Measurements from ENCODE around the gene BMPER. TPM values are rescaled to one million over a fixed set of nuclear protein-coding genes. Genes with fewer than 3 reads are reported as not detected.
A peak's percentile ranks its signal among the peaks of the same experiment; 100 is the strongest.

The BMPER gene
- total and polyA plus RNA-seq, 7 experiments from 2014 or later = 0.37 to 0.81 (median 0.44) TPM; not detected in 4

DNA sequence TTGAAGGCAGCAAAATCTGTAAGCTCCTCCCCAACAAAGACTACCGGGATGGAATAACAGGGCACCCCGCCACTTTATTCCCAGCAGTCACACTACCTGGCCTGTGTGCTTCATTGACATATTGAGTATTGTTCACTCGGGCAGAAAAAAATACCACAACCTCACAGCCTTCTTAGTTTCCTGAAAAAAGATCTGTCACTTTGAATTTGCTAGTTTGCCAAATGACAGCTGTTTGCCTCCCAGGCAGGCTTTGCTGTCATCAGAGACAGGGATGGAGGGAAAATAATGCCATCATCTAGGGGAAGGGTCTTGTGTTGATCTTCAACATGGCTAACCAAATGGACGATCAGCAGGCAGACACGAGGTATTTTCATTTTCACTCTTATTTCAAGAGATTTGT, 26.9 kb downstream of the BMPER start:
- Histone ChIP-seq H3K27ac (ENCODE audit: low read depth, low read length) (no peak overlapping the region), H3K9me3 (ENCODE audit: control insufficient read depth in 2 of 3, low read length in 3 of 3) (no peaks in the 10 kb centered on the region), H3K4me1 (ENCODE audit: control insufficient read depth in 2 of 2, insufficient read depth in 2 of 2, low read length in 2 of 2) (no peaks in the 10 kb centered on the region), H3K4me3 (ENCODE audit: low read length) (no peak overlapping the region), H3K27me3 (ENCODE audit: control insufficient read depth in 2 of 2, insufficient read depth in 2 of 2, low read length in 2 of 2) (no peaks in the 10 kb centered on the region), H3K36me3 (ENCODE audit: control insufficient read depth in 2 of 3, insufficient read depth in 3 of 3, low read length in 3 of 3) (no peaks in the 10 kb centered on the region)
- CTCF ChIA-PET = interaction anchor here (0.6 to 2.0 kb wide), 8 partner anchors 12 to 747 kb away, joined by 3 to 9 read pairs (median 4); no protein-coding TSS in a partner anchor
- POLR2A ChIA-PET = no interaction called here
- no peak for ATAC-seq
- Mint-ChIP-seq H3K27ac (no peak overlapping the region), H3K36me3 (no peaks in the 10 kb centered on the region), H3K4me1 (peaks cover 0 to 6% (median 0%) of the 10 kb centered on the region in 7 donors), H3K27me3 (peaks cover 0 to 18% (median 18%) of the 10 kb centered on the region in 5 donors), H3K9me3 (no peaks in the 10 kb centered on the region), H3K4me3 (no peak overlapping the region)
- no peak for DNase-seq
- intact Hi-C loops (cut with micrococcal nuclease) = loop anchor here in 1 of 2 donors (5.0 to 10.0 kb wide), 2 partner anchors 1165 to 1237 kb away; no protein-coding TSS in a partner anchor

DNA sequence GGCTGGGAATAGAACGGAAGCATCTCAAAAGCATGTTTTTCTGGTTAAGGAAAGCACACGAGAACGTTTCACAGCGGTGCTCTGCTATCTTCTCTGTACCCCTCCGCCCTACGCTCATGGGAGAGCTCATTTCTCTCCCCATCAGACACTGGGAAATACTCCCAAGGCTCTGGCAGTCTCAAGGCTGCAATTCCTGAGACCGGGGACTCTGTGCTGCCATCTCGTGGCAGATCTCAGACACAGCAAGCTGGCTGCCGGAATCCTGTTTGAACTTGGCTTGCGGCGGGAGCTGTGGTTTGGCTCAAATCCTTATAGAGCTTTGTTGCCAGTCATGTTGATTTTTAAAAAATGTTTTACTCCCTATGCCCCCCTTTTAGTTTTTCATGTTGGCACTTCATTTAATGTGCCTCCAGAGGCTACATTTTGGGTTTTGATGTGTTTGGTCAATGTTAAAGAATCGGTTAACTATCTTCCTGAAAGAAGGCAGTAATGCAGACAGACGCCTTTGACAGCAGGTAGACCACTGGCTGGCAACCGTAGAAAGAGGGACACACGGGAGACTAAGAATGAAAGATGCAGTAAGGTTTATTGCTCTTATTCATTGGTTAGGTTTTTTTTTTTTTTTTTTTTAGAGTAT, 27.6 kb downstream of the BMPER start:
- ATAC-seq = peak; percentile 63
- CTCF ChIA-PET = interaction anchor here (0.6 to 2.0 kb wide), 8 partner anchors 10 to 747 kb away, joined by 3 to 9 read pairs (median 4); no protein-coding TSS in a partner anchor
- Histone ChIP-seq H3K4me1 (ENCODE audit: control insufficient read depth in 2 of 2, insufficient read depth in 2 of 2, low read length in 2 of 2) (no peaks in the 10 kb centered on the region), H3K36me3 (ENCODE audit: control insufficient read depth in 2 of 3, insufficient read depth in 3 of 3, low read length in 3 of 3) (no peaks in the 10 kb centered on the region), H3K27ac (ENCODE audit: low read depth, low read length) (no peak overlapping the region), H3K27me3 (ENCODE audit: control insufficient read depth in 2 of 2, insufficient read depth in 2 of 2, low read length in 2 of 2) (no peaks in the 10 kb centered on the region), H3K9me3 (ENCODE audit: control insufficient read depth in 2 of 3, low read length in 3 of 3) (no peaks in the 10 kb centered on the region), H3K4me3 (ENCODE audit: low read length) (no peak overlapping the region)
- POLR2A ChIA-PET = no interaction called here
- intact Hi-C loops (cut with micrococcal nuclease) = loop anchor here (1.0 to 10.0 kb wide), 5 partner anchors 690 to 1238 kb away; no protein-coding TSS in a partner anchor
- peaks cover 0 to 6% (median 0%) of the 10 kb centered on the region in 7 donors for H3K4me1 Mint-ChIP-seq
- H3K4me3 Mint-ChIP-seq = no peak overlapping the region
- no peak overlapping the region for H3K27ac Mint-ChIP-seq
- DNase-seq = peak; percentile 2 to 53 (median 39)
- H3K9me3 Mint-ChIP-seq = no peaks in the 10 kb centered on the region
- no peaks in the 10 kb centered on the region for H3K36me3 Mint-ChIP-seq
- peaks cover 5 to 20% (median 12%) of the 10 kb centered on the region in 5 donors for H3K27me3 Mint-ChIP-seq

DNA sequence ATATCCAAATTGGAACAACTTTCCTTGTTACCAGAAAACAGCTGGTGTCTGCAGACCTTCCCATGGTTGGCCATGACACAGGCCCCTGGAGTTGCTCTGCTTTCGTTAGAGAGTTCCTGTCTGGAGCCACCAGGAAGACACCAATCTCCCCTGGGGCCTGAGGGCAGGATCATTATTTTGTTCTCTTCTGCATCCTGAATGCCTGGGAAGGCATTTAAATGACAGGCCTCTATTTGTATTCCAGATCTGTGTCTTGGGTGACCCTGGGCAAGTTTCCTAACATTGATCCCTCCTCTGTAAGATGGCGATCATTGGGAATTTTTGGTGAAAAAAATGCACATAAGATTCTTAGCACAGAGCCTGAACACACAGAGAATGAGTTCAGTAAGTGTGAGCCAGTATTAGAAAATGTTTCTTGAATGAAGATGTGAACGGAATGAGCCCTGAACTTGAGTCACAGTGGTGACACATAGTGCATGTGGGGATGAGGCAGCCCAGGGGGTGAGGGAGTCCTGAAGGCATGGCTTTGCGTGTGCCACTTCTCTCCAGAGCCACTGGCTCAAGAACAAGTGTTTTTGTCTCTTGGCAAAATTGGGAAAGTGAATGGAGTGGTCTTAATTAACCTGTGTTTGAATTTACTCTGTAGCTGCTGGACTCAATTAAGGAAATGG, 28.4 kb downstream of the BMPER start:
- ChIA-PET POLR2A (no interaction called here), CTCF (interaction anchor here (0.6 to 2.0 kb wide), 3 partner anchors 22 to 748 kb away, joined by 3 to 9 read pairs (median 6); no protein-coding TSS in a partner anchor)
- Mint-ChIP-seq H3K27ac (no peak overlapping the region), H3K4me3 (no peak overlapping the region), H3K9me3 (no peaks in the 10 kb centered on the region), H3K4me1 (peaks cover 0 to 6% (median 0%) of the 10 kb centered on the region in 7 donors), H3K27me3 (peaks cover 5 to 20% (median 15%) of the 10 kb centered on the region in 5 donors), H3K36me3 (no peaks in the 10 kb centered on the region)
- DNase-seq (no peak), ATAC-seq (no peak)
- Histone ChIP-seq H3K27me3 (ENCODE audit: control insufficient read depth in 2 of 2, insufficient read depth in 2 of 2, low read length in 2 of 2) (no peaks in the 10 kb centered on the region), H3K9me3 (ENCODE audit: control insufficient read depth in 2 of 3, low read length in 3 of 3) (no peaks in the 10 kb centered on the region), H3K4me1 (ENCODE audit: control insufficient read depth in 2 of 2, insufficient read depth in 2 of 2, low read length in 2 of 2) (no peaks in the 10 kb centered on the region), H3K27ac (ENCODE audit: low read depth, low read length) (no peak overlapping the region), H3K36me3 (ENCODE audit: control insufficient read depth in 2 of 3, insufficient read depth in 3 of 3, low read length in 3 of 3) (no peaks in the 10 kb centered on the region), H3K4me3 (ENCODE audit: low read length) (no peak overlapping the region)
- intact Hi-C loops (cut with micrococcal nuclease) = loop anchor here (1.0 to 10.0 kb wide), 5 partner anchors 690 to 1239 kb away; no protein-coding TSS in a partner anchor

DNA sequence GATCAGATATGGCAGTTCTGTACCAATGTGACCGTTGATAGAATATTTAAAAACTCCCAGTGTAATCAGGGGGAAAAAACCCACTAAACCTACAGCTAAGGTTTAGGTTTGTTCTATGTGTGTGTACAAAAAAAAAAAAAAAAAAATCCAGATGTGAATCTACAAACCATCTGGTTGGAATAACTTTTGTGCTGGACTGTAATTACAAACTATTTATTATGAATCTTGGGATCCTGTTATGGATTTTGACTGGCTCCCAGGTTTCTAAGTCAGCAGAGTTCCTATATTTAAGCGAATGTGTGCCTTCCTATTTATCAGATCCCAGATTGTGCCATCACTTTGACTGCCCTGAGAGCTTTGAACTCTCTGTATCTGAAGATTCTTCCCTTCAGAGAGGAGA, 29.1 kb downstream of the BMPER start:
- no peak overlapping the region for H3K4me3 ChIP-seq (ENCODE audit: low read length)
- CTCF ChIA-PET = interaction anchor here (0.8 kb wide), 1 partner anchor 886 kb away, joined by 3 read pairs; no protein-coding TSS in a partner anchor
- peaks cover 5 to 22% (median 15%) of the 10 kb centered on the region in 5 donors for H3K27me3 Mint-ChIP-seq
- no peaks in the 10 kb centered on the region for H3K4me1 ChIP-seq (ENCODE audit: control insufficient read depth in 2 of 2, insufficient read depth in 2 of 2, low read length in 2 of 2)
- H3K9me3 ChIP-seq (ENCODE audit: control insufficient read depth in 2 of 3, low read length in 3 of 3) = no peaks in the 10 kb centered on the region
- H3K27me3 ChIP-seq (ENCODE audit: control insufficient read depth in 2 of 2, insufficient read depth in 2 of 2, low read length in 2 of 2) = no peaks in the 10 kb centered on the region
- no peaks in the 10 kb centered on the region for H3K9me3 Mint-ChIP-seq
- DNase-seq = no peak
- no peak for ATAC-seq
- H3K36me3 Mint-ChIP-seq = no peaks in the 10 kb centered on the region
- no peak overlapping the region for H3K27ac Mint-ChIP-seq
- no peak overlapping the region for H3K27ac ChIP-seq (ENCODE audit: low read depth, low read length)
- POLR2A ChIA-PET = no interaction called here
- H3K4me1 Mint-ChIP-seq = peaks cover 0 to 6% (median 0%) of the 10 kb centered on the region in 7 donors
- H3K4me3 Mint-ChIP-seq = no peak overlapping the region
- intact Hi-C loops (cut with micrococcal nuclease) = loop anchor here in 1 of 2 donors (5.0 to 10.0 kb wide), 2 partner anchors 1167 to 1240 kb away; no protein-coding TSS in a partner anchor
- H3K36me3 ChIP-seq (ENCODE audit: control insufficient read depth in 2 of 3, insufficient read depth in 3 of 3, low read length in 3 of 3) = no peaks in the 10 kb centered on the region

DNA sequence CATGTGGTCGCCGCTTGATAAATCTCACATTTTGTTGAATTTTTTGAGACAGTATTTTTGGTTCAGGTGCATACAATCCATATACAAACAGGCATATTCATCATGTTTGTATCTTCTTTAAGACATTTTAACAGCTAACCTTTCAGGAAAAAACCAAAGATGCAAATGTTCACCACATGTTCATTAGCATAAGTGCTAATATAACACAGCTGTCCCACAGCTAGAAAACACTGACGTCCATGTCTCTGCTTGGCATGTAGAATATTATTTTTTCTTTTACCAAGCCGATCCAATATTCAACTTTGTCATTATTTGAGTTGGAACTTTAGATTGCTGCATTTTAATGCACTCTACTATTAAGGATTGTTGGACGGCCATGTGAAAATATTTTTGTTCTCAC, 31.2 kb downstream of the BMPER start:
- DNase-seq (no peak), ATAC-seq (no peak)
- H3K9me3 Mint-ChIP-seq = no peaks in the 10 kb centered on the region
- H3K4me3 ChIP-seq (ENCODE audit: low read length) = no peak overlapping the region
- H3K4me1 Mint-ChIP-seq = peaks cover 0 to 6% (median 0%) of the 10 kb centered on the region in 7 donors
- no peaks in the 10 kb centered on the region for H3K36me3 ChIP-seq (ENCODE audit: control insufficient read depth in 2 of 3, insufficient read depth in 3 of 3, low read length in 3 of 3)
- no peaks in the 10 kb centered on the region for H3K9me3 ChIP-seq (ENCODE audit: control insufficient read depth in 2 of 3, low read length in 3 of 3)
- no peaks in the 10 kb centered on the region for H3K36me3 Mint-ChIP-seq
- intact Hi-C loops (cut with micrococcal nuclease) = loop anchor here in 1 of 2 donors (10.0 kb wide), 1 partner anchor 1242 kb away; no protein-coding TSS in a partner anchor
- no peak overlapping the region for H3K4me3 Mint-ChIP-seq
- peaks cover 5 to 30% (median 22%) of the 10 kb centered on the region in 5 donors for H3K27me3 Mint-ChIP-seq
- H3K27ac ChIP-seq (ENCODE audit: low read depth, low read length) = no peak overlapping the region
- CTCF ChIA-PET = no interaction called here
- no peak overlapping the region for H3K27ac Mint-ChIP-seq
- no peaks in the 10 kb centered on the region for H3K4me1 ChIP-seq (ENCODE audit: control insufficient read depth in 2 of 2, insufficient read depth in 2 of 2, low read length in 2 of 2)
- POLR2A ChIA-PET = no interaction called here
- no peaks in the 10 kb centered on the region for H3K27me3 ChIP-seq (ENCODE audit: control insufficient read depth in 2 of 2, insufficient read depth in 2 of 2, low read length in 2 of 2)

DNA sequence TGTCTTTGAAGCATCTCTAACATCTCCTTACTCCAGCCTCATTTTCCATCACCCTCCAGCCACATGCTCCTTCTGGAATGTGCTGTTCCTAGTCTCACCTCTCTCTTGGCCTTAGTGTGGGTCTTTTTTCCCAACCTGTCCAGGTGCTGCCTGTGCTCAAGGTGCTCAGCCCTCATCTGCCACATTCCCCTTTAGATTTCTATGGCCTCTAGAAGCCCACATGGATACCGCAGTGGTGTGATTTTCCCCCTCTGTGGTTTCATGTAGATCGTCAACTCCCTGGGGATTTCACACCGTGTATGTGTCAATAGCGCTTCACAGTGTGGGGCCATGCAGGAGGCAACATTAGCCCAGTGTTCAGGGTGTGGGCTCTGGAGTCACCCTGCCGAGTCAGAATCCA, 32.5 kb downstream of the BMPER start:
- ChIA-PET POLR2A (no interaction called here), CTCF (no interaction called here)
- intact Hi-C loops (cut with micrococcal nuclease) = loop anchor here in 1 of 2 donors (10.0 kb wide), 1 partner anchor 1243 kb away; no protein-coding TSS in a partner anchor
- H3K27me3 ChIP-seq (ENCODE audit: control insufficient read depth in 2 of 2, insufficient read depth in 2 of 2, low read length in 2 of 2) = no peaks in the 10 kb centered on the region
- H3K27me3 Mint-ChIP-seq = peaks cover 3 to 25% (median 21%) of the 10 kb centered on the region in 5 donors
- no peaks in the 10 kb centered on the region for H3K4me1 ChIP-seq (ENCODE audit: control insufficient read depth in 2 of 2, insufficient read depth in 2 of 2, low read length in 2 of 2)
- no peak overlapping the region for H3K4me3 Mint-ChIP-seq
- peaks cover 0 to 3% (median 0%) of the 10 kb centered on the region in 7 donors for H3K4me1 Mint-ChIP-seq
- H3K27ac Mint-ChIP-seq = no peak overlapping the region
- ATAC-seq (no peak), DNase-seq (no peak)
- no peak overlapping the region for H3K4me3 ChIP-seq (ENCODE audit: low read length)
- H3K9me3 ChIP-seq (ENCODE audit: control insufficient read depth in 2 of 3, low read length in 3 of 3) = no peaks in the 10 kb centered on the region
- H3K36me3 Mint-ChIP-seq = no peaks in the 10 kb centered on the region
- H3K36me3 ChIP-seq (ENCODE audit: control insufficient read depth in 2 of 3, insufficient read depth in 3 of 3, low read length in 3 of 3) = no peaks in the 10 kb centered on the region
- H3K9me3 Mint-ChIP-seq = no peaks in the 10 kb centered on the region
- H3K27ac ChIP-seq (ENCODE audit: low read depth, low read length) = no peak overlapping the region

All from naive thymus-derived CD4-positive, alpha-beta T cell (primary cell).